ENCODE results near the gene STPG1. TPM values are rescaled to one million over a fixed set of nuclear protein-coding genes. Genes with fewer than 3 reads are reported as not detected.

STPG1 gene
- total and polyA plus RNA-seq, 9 of the 15 experiments (the other 6 are each of a cell fraction or from before 2014, with no cell fraction given): 5.0 to 11.9 (median 8.3) TPM

DNA sequence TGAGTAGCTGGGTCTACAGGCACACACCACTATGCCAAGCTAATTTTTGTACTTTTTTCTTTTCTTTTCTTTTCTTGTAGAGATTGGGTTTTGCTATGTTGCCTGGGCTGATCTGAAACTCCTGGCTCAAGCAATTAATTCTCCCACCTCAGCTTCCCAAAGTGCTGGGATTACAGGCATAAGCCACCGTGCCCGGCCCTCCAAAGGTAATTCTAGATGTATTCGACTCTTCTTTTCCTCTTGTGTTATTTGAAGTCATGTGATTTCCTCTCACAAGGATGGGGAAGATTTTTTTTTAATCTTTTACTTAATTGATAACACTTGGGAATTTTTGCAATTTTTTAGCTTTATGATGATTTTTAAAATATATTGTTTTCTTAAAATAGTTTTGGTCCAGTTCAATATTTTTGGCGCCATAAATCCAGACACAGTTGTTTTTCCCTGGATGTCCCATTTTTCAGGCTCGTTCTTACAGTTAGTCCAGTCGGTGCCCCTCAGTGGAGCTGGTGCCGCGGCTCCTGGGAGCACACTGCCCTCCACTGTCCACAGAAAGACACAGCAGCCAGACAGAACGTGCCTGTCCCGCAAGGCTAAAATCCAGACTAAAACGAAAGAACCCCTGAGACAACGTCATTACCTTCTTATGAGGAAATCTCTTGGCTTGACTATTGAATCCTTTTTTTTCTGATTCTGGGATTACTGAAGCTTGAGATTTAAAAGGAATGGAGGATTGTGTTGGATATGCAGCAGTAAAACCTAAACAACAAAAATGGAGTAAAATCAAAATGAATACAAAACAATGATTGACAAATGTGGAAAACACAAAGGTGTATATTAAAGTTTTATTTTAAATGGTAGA is 22.4 kb downstream of the STPG1 start (continued):
- TF ChIP-seq CREM (IDR thresholded peaks at IDR 0.05; ENCODE audit: low read depth) (0 out of 2 replicates have a peak, but pooled peaks have one; percentile 20), KLF16 (IDR thresholded peaks at IDR 0.05) (peak; percentile 30; the same call in 1 of the 2 replicates), MYC (IDR thresholded peaks at IDR 0.05; ENCODE audit: low read depth, low read length) (peak; percentile 46; the same call in 1 of the 2 replicates), MYC (CRISPR knock-in tag; IDR thresholded peaks at IDR 0.05; ENCODE audit: borderline replicate concordance, low read depth) (no peak), ZNF76 (CRISPR knock-in tag; IDR thresholded peaks at IDR 0.05; ENCODE audit: borderline replicate concordance) (no peak), ZKSCAN1 (IDR thresholded peaks at IDR 0.05; ENCODE audit: low read depth, low read length) (0 out of 2 replicates have a peak, but pooled peaks have one; percentile 32), PTBP1 (IDR thresholded peaks at IDR 0.05; ENCODE audit: low read depth, low read length) (no peak), ZNF695 (CRISPR knock-in tag; IDR thresholded peaks at IDR 0.05) (no peak), TOE1 (IDR thresholded peaks at IDR 0.05; ENCODE audit: borderline replicate concordance) (peak; percentile 44; the same call in 1 of the 2 replicates), TOE1 (CRISPR knock-in tag; IDR thresholded peaks at IDR 0.05; ENCODE audit: borderline replicate concordance, low read depth) (no peak), ZNF77 (CRISPR knock-in tag; IDR thresholded peaks at IDR 0.05) (no peak), SPI1 (IDR thresholded peaks at IDR 0.05; ENCODE audit: borderline replicate concordance, low read depth, low read length) (no peak), SMAD3 (CRISPR knock-in tag; conservative IDR thresholded peaks at IDR 0.05) (no peak), TBL1XR1 (IDR thresholded peaks at IDR 0.05; ENCODE audit: low read length in 2 of 2) (no peak), HDGF (IDR thresholded peaks at IDR 0.05) (0 out of 2 replicates have a peak, but pooled peaks have one; percentile 61), LCOR (CRISPR knock-in tag; IDR thresholded peaks at IDR 0.05) (0 out of 2 replicates have a peak, but pooled peaks have one; percentile 58)
- TF ChIP-seq, protein P1, sequence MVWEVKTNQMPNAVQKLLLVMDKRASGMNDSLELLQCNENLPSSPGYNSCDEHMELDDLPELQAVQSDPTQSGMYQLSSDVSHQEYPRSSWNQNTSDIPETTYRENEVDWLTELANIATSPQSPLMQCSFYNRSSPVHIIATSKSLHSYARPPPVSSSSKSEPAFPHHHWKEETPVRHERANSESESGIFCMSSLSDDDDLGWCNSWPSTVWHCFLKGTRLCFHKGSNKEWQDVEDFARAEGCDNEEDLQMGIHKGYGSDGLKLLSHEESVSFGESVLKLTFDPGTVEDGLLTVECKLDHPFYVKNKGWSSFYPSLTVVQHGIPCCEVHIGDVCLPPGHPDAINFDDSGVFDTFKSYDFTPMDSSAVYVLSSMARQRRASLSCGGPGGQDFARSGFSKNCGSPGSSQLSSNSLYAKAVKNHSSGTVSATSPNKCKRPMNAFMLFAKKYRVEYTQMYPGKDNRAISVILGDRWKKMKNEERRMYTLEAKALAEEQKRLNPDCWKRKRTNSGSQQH (CRISPR knock-in tag; IDR thresholded peaks at IDR 0.05): no peak
- TF ChIP-seq, protein P2, sequence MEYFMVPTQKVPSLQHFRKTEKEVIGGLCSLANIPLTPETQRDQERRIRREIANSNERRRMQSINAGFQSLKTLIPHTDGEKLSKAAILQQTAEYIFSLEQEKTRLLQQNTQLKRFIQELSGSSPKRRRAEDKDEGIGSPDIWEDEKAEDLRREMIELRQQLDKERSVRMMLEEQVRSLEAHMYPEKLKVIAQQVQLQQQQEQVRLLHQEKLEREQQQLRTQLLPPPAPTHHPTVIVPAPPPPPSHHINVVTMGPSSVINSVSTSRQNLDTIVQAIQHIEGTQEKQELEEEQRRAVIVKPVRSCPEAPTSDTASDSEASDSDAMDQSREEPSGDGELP (CRISPR knock-in tag; IDR thresholded peaks at IDR 0.05; ENCODE audit: borderline replicate concordance): peak; percentile 27; the same call in 1 of the 2 replicates
- TF ChIP-seq, protein P3, sequence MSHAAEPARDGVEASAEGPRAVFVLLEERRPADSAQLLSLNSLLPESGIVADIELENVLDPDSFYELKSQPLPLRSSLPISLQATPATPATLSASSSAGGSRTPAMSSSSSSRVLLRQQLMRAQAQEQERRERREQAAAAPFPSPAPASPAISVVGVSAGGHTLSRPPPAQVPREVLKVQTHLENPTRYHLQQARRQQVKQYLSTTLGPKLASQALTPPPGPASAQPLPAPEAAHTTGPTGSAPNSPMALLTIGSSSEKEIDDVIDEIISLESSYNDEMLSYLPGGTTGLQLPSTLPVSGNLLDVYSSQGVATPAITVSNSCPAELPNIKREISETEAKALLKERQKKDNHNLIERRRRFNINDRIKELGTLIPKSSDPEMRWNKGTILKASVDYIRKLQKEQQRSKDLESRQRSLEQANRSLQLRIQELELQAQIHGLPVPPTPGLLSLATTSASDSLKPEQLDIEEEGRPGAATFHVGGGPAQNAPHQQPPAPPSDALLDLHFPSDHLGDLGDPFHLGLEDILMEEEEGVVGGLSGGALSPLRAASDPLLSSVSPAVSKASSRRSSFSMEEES (CRISPR knock-in tag; IDR thresholded peaks at IDR 0.05): peak; percentile 60
- TF ChIP-seq, protein P4, sequence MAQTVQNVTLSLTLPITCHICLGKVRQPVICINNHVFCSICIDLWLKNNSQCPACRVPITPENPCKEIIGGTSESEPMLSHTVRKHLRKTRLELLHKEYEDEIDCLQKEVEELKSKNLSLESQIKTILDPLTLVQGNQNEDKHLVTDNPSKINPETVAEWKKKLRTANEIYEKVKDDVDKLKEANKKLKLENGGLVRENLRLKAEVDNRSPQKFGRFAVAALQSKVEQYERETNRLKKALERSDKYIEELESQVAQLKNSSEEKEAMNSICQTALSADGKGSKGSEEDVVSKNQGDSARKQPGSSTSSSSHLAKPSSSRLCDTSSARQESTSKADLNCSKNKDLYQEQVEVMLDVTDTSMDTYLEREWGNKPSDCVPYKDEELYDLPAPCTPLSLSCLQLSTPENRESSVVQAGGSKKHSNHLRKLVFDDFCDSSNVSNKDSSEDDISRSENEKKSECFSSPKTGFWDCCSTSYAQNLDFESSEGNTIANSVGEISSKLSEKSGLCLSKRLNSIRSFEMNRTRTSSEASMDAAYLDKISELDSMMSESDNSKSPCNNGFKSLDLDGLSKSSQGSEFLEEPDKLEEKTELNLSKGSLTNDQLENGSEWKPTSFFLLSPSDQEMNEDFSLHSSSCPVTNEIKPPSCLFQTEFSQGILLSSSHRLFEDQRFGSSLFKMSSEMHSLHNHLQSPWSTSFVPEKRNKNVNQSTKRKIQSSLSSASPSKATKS (CRISPR knock-in tag; IDR thresholded peaks at IDR 0.05): no peak
